NT2/D1 (cell line): Measurements from ENCODE around the gene RIPOR2.

Source experiments
- SUZ12 ChIP-seq: IDR thresholded peaks from 2 replicates; pipeline ENCODE4 v1.6.1; 2011; ENCODE audit not compliant: insufficient read length, insufficient read depth; ENCODE audit errors: extremely low read depth
- YY1 ChIP-seq: IDR thresholded peaks from 2 replicates; pipeline ENCODE4 v1.6.1; 2011; ENCODE audit not compliant: insufficient read length, insufficient read depth
- ZNF274 ChIP-seq: IDR thresholded peaks from 2 replicates; pipeline ENCODE4 v1.6.1; 2011; ENCODE audit warnings: mild to moderate bottlenecking, low read depth, low read length

GRCh38 chr6:24761193-24761835 lies 174.4 kb downstream of the RIPOR2 start:
- TF ChIP-seq YY1 (no peak), ZNF274 (no peak), SUZ12 (no peak)
